ENCODE results near the gene CCDC91. TPM values are rescaled to one million over a fixed set of nuclear protein-coding genes. Genes with fewer than 3 reads are reported as not detected.
"Not testable (repeated sequence)": the region's sequence is repeated elsewhere in the genome, so short reads cannot be mapped to it uniquely, and the experiment has no call there.

The CCDC91 gene
- total RNA-seq, 1 donor = 192 TPM

GRCh38 chr12:28267920-28268607, 77.8 kb downstream of the CCDC91 start:
- peaks cover 15% of the 10 kb centered on the region for H3K9me3 ChIP-seq (ENCODE audit: low read depth, low read length)
- not testable (repeated sequence) for H3K27me3 ChIP-seq (ENCODE audit: insufficient read depth, low read length); H3K4me3 ChIP-seq (ENCODE audit: low read length); H3K4me1 ChIP-seq (ENCODE audit: insufficient read depth, low read length)

- Histone ChIP-seq H3K27me3 (ENCODE audit: insufficient read depth, low read length) (no peaks in the 10 kb centered on the region), H3K9me3 (ENCODE audit: low read depth, low read length) (peaks cover 15% of the 10 kb centered on the region), H3K4me3 (ENCODE audit: low read length) (no peak overlapping the region), H3K4me1 (ENCODE audit: insufficient read depth, low read length) (no peaks in the 10 kb centered on the region)
Observed at GRCh38 chr12:28268608-28269229, 78.5 kb downstream of the CCDC91 start.

- H3K9me3 ChIP-seq (ENCODE audit: low read depth, low read length) = peaks cover 15% of the 10 kb centered on the region
- H3K27me3 ChIP-seq (ENCODE audit: insufficient read depth, low read length) = no peaks in the 10 kb centered on the region
- no peak overlapping the region for H3K4me3 ChIP-seq (ENCODE audit: low read length)
- H3K4me1 ChIP-seq (ENCODE audit: insufficient read depth, low read length) = no peaks in the 10 kb centered on the region
Observed at GRCh38 chr12:28269851-28270250, 79.6 kb downstream of the CCDC91 start.

GRCh38 chr12:28278499-28278898, 88.2 kb downstream of the CCDC91 start:
- H3K4me3 ChIP-seq (ENCODE audit: low read length) = no peak overlapping the region
- H3K9me3 ChIP-seq (ENCODE audit: low read depth, low read length) = no peaks in the 10 kb centered on the region
- H3K27me3 ChIP-seq (ENCODE audit: insufficient read depth, low read length) = no peaks in the 10 kb centered on the region
- H3K4me1 ChIP-seq (ENCODE audit: insufficient read depth, low read length) = no peaks in the 10 kb centered on the region

- Histone ChIP-seq H3K4me1 (ENCODE audit: insufficient read depth, low read length) (no peaks in the 10 kb centered on the region), H3K4me3 (ENCODE audit: low read length) (no peak overlapping the region), H3K27me3 (ENCODE audit: insufficient read depth, low read length) (no peaks in the 10 kb centered on the region), H3K9me3 (ENCODE audit: low read depth, low read length) (no peaks in the 10 kb centered on the region)
Observed at GRCh38 chr12:28278960-28279359, 88.7 kb downstream of the CCDC91 start.

- H3K4me3 ChIP-seq (ENCODE audit: low read length) = no peak overlapping the region
- H3K9me3 ChIP-seq (ENCODE audit: low read depth, low read length) = peaks cover 39% of the 10 kb centered on the region
- H3K27me3 ChIP-seq (ENCODE audit: insufficient read depth, low read length) = no peaks in the 10 kb centered on the region
- H3K4me1 ChIP-seq (ENCODE audit: insufficient read depth, low read length) = no peaks in the 10 kb centered on the region
Observed at GRCh38 chr12:28286352-28286751, 96.1 kb downstream of the CCDC91 start.

GRCh38 chr12:28290262-28290661, 100.0 kb downstream of the CCDC91 start:
- no peaks in the 10 kb centered on the region for H3K27me3 ChIP-seq (ENCODE audit: insufficient read depth, low read length)
- peaks cover 41% of the 10 kb centered on the region for H3K9me3 ChIP-seq (ENCODE audit: low read depth, low read length)
- H3K4me3 ChIP-seq (ENCODE audit: low read length) = no peak overlapping the region
- no peaks in the 10 kb centered on the region for H3K4me1 ChIP-seq (ENCODE audit: insufficient read depth, low read length)

GRCh38 chr12:28292699-28293098, 102.4 kb downstream of the CCDC91 start:
- Histone ChIP-seq H3K9me3 (ENCODE audit: low read depth, low read length) (peaks cover 35% of the 10 kb centered on the region), H3K4me1 (ENCODE audit: insufficient read depth, low read length) (no peaks in the 10 kb centered on the region), H3K4me3 (ENCODE audit: low read length) (no peak overlapping the region), H3K27me3 (ENCODE audit: insufficient read depth, low read length) (no peaks in the 10 kb centered on the region)

- H3K27me3 ChIP-seq (ENCODE audit: insufficient read depth, low read length) = no peaks in the 10 kb centered on the region
- H3K9me3 ChIP-seq (ENCODE audit: low read depth, low read length) = peaks cover 19% of the 10 kb centered on the region
- H3K4me1 ChIP-seq (ENCODE audit: insufficient read depth, low read length) = no peaks in the 10 kb centered on the region
- H3K4me3 ChIP-seq (ENCODE audit: low read length) = no peak overlapping the region
Observed at GRCh38 chr12:28294300-28294699, 104.0 kb downstream of the CCDC91 start.

GRCh38 chr12:28296287-28296686, 106.0 kb downstream of the CCDC91 start:
- Histone ChIP-seq H3K4me3 (ENCODE audit: low read length) (no peak overlapping the region), H3K9me3 (ENCODE audit: low read depth, low read length) (peaks cover 3% of the 10 kb centered on the region), H3K4me1 (ENCODE audit: insufficient read depth, low read length) (no peaks in the 10 kb centered on the region), H3K27me3 (ENCODE audit: insufficient read depth, low read length) (no peaks in the 10 kb centered on the region)

GRCh38 chr12:28303192-28303591, 112.9 kb downstream of the CCDC91 start:
- Histone ChIP-seq H3K4me3 (ENCODE audit: low read length) (no peak overlapping the region), H3K4me1 (ENCODE audit: insufficient read depth, low read length) (no peaks in the 10 kb centered on the region), H3K27me3 (ENCODE audit: insufficient read depth, low read length) (no peaks in the 10 kb centered on the region), H3K9me3 (ENCODE audit: low read depth, low read length) (no peaks in the 10 kb centered on the region)

- Histone ChIP-seq H3K4me1 (ENCODE audit: insufficient read depth, low read length) (no peaks in the 10 kb centered on the region), H3K27me3 (ENCODE audit: insufficient read depth, low read length) (no peaks in the 10 kb centered on the region)
Observed at GRCh38 chr12:28306535-28306934, 116.3 kb downstream of the CCDC91 start.

GRCh38 chr12:28308891-28309290, 118.6 kb downstream of the CCDC91 start:
- Histone ChIP-seq H3K4me1 (ENCODE audit: insufficient read depth, low read length) (no peaks in the 10 kb centered on the region), H3K4me3 (ENCODE audit: low read length) (no peak overlapping the region), H3K27me3 (ENCODE audit: insufficient read depth, low read length) (no peaks in the 10 kb centered on the region), H3K9me3 (ENCODE audit: low read depth, low read length) (no peaks in the 10 kb centered on the region)

More at GRCh38 chr12:28306535-28306934, 116.3 kb downstream of the CCDC91 start:
- H3K9me3 ChIP-seq (ENCODE audit: low read depth, low read length) = no peaks in the 10 kb centered on the region
- H3K4me3 ChIP-seq (ENCODE audit: low read length) = no peak overlapping the region

GRCh38 chr12:28313631-28314030, 123.4 kb downstream of the CCDC91 start:
- no peaks in the 10 kb centered on the region for H3K27me3 ChIP-seq (ENCODE audit: insufficient read depth, low read length)
- H3K4me1 ChIP-seq (ENCODE audit: insufficient read depth, low read length) = no peaks in the 10 kb centered on the region
- H3K9me3 ChIP-seq (ENCODE audit: low read depth, low read length) = peaks cover 16% of the 10 kb centered on the region
- no peak overlapping the region for H3K4me3 ChIP-seq (ENCODE audit: low read length)

GRCh38 chr12:28316049-28316448, 125.8 kb downstream of the CCDC91 start:
- Histone ChIP-seq H3K9me3 (ENCODE audit: low read depth, low read length) (peaks cover 16% of the 10 kb centered on the region), H3K4me3 (ENCODE audit: low read length) (no peak overlapping the region), H3K4me1 (ENCODE audit: insufficient read depth, low read length) (no peaks in the 10 kb centered on the region), H3K27me3 (ENCODE audit: insufficient read depth, low read length) (no peaks in the 10 kb centered on the region)

- no peak overlapping the region for H3K4me3 ChIP-seq (ENCODE audit: low read length)
- peaks cover 16% of the 10 kb centered on the region for H3K9me3 ChIP-seq (ENCODE audit: low read depth, low read length)
- no peaks in the 10 kb centered on the region for H3K4me1 ChIP-seq (ENCODE audit: insufficient read depth, low read length)
- no peaks in the 10 kb centered on the region for H3K27me3 ChIP-seq (ENCODE audit: insufficient read depth, low read length)
Observed at GRCh38 chr12:28318273-28318672, 128.0 kb downstream of the CCDC91 start.

Measured in mononuclear cell (primary cell).